ENCODE data around the gene LCNL1.
A peak's percentile ranks its signal among the peaks of the same experiment; 100 is the strongest.
"Not testable (repeated sequence)": the region's sequence is repeated elsewhere in the genome, so short reads cannot be mapped to it uniquely, and the experiment has no call there.

Gene LCNL1

GRCh38 chr9:136995362-136995761 lies 12.6 kb downstream of the LCNL1 start:
- DNase-seq = no peak

GRCh38 chr9:136995772-136996311 lies 13.0 kb downstream of the LCNL1 start:
- DNase-seq = no peak

GRCh38 chr9:136996361-136997292 lies 13.8 kb downstream of the LCNL1 start, which contains the start of gene CLIC3:
Gene CLIC3 (minus strand): TSS chr9:136996568. CDS start chr9:136996543, 25 bp downstream.
- DNase-seq = peak; percentile 33

GRCh38 chr9:136997371-136997770 lies 14.6 kb downstream of the LCNL1 start:
- DNase-seq = no peak

GRCh38 chr9:136997830-136998234 lies 15.0 kb downstream of the LCNL1 start:
- no peak for DNase-seq

GRCh38 chr9:137000177-137000930 lies 17.6 kb downstream of the LCNL1 start:
- no peak for DNase-seq

GRCh38 chr9:137001857-137002645 lies 19.3 kb downstream of the LCNL1 start:
- no peak for DNase-seq

- DNase-seq = no peak
These were observed 19.9 kb downstream of the LCNL1 start for GRCh38 chr9:137002646-137003041.

GRCh38 chr9:137004285-137004684 lies 21.5 kb downstream of the LCNL1 start:
- DNase-seq = not testable (repeated sequence)

- no peak for DNase-seq
These were observed 23.6 kb downstream of the LCNL1 start for GRCh38 chr9:137006116-137007003.

- DNase-seq = no peak
These were observed 24.5 kb downstream of the LCNL1 start for GRCh38 chr9:137007108-137007815.

- DNase-seq = no peak
These were observed 25.1 kb downstream of the LCNL1 start for GRCh38 chr9:137007816-137008270.

GRCh38 chr9:137008312-137008711 lies 25.5 kb downstream of the LCNL1 start:
- DNase-seq = no peak

- DNase-seq = no peak
These were observed 26.4 kb downstream of the LCNL1 start for GRCh38 chr9:137009217-137009616.

GRCh38 chr9:137009938-137010732 lies 27.3 kb downstream of the LCNL1 start:
- DNase-seq = no peak

- DNase-seq = no peak
These were observed 28.4 kb downstream of the LCNL1 start for GRCh38 chr9:137011156-137011555.

GRCh38 chr9:137011907-137012675 lies 29.3 kb downstream of the LCNL1 start:
- no peak for DNase-seq

- no peak for DNase-seq
These were observed 30.1 kb downstream of the LCNL1 start for GRCh38 chr9:137012694-137013570.
